HG02798 (cell line): Measurements from ENCODE around the gene ZNF575.

ENCODE experiments used
- ATAC-seq: cut with Tn5 transposase; IDR thresholded peaks from one replicate; pipeline ENCODE4 v1.9.1; 2021; ENCODE audit warnings: mild to moderate bottlenecking; ENCODE audit not compliant: unreplicated experiment, poor library complexity

The ZNF575 gene

GRCh38 chr19:43569657-43570056 is 36.7 kb downstream of the ZNF575 start:
- ATAC-seq = no peak

DNA sequence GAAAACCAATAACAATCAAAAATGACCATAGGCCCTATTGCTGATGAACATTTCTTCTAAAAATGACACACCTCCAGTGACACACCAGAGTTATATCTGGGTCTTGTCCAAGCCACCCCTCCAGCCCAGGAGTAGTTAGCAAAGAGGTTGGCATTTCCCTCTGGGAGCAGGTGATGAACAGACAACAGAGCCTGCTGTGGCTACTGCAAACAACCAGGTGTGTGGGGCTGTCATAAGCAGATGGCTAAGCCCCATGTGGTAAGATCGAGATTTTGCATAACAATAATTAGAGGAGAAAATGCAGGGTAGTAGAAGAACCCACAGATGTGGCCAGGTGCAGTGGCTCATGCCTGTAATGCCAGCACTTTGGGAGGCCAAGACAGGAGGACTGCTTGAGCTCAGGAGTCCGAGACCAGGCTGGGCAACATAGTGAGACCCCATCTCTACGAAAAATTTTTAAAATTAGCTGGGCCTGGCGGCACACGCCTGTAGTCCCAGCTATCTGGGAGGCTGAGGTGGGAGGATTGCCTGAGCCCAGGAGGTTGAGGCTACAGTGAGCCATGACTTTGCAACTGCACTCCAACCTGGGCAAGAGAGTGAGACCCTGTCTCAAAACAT is 37.3 kb downstream of the ZNF575 start:
- ATAC-seq = no peak

- ATAC-seq = no peak
These were observed 39.2 kb downstream of the ZNF575 start for GRCh38 chr19:43572171-43572588.

DNA sequence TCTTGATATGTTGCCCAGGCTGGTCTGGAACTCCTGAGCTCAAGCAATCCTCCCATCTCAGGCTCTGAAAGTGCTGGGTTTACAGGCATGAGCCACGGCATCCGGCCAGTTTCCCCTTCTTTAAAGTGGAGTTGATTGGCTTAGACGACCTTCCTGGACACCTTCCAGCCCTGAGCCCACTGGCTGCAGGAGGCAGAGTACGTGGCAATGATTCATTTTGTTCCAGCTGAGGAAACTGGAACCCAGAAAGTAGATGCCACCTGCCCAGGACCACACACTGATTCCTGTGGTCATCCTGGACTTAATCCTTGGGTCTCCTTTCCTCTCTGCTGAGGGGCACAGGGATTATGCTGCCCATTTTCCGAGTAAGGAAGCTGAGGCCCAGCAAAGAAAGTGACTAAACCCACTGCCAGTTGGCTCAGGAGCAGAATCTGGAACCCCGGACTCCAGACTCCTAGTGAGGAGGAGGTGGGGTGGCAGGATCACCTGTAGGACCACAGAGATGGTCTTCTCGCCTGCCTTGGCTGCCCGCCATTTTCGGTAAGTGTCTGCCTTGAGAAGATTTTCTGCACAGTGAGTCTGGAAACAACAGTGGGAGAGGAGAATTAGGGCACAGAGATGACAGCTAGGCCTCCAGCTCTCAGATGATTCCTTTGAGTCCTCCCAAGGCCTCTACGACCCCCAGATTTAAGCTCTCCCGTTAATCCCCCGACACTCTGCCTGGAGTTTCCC is 41.6 kb downstream of the ZNF575 start:
- no peak for ATAC-seq

GRCh38 chr19:43575156-43575950 is 42.4 kb downstream of the ZNF575 start, which contains the start of the genes PINLYP and XRCC1:
Gene PINLYP, plus strand, starts transcription at chr19:43575801. Its CDS starts 1,391 bp downstream, at chr19:43577192.
Gene XRCC1, minus strand, starts transcription at chr19:43575527. Its CDS starts 69 bp downstream, at chr19:43575458.
- peak; percentile 97 for ATAC-seq

GRCh38 chr19:43575955-43576878 is 43.2 kb downstream of the ZNF575 start:
- no peak for ATAC-seq

GRCh38 chr19:43578787-43579186 is 45.8 kb downstream of the ZNF575 start:
- no peak for ATAC-seq

DNA sequence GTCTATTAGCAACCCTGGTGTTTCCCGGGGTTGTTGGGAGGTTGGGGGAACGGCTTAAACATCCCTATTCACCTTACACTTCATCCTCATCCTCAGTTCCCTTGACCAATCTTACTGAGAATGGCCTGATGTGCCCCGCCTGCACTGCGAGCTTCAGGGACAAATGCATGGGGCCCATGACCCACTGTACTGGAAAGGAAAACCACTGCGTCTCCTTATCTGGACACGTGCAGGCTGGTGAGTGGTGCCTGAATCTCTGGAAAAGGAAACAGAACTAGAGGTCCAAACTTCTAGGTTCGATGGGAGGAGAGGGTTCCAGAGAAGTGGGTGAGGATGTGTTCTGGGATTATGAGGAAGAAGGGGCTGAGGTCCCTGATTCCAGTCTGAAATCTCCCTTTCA is 48.5 kb downstream of the ZNF575 start:
- ATAC-seq = no peak

GRCh38 chr19:43582495-43582894 is 49.5 kb downstream of the ZNF575 start:
- ATAC-seq = no peak

DNA sequence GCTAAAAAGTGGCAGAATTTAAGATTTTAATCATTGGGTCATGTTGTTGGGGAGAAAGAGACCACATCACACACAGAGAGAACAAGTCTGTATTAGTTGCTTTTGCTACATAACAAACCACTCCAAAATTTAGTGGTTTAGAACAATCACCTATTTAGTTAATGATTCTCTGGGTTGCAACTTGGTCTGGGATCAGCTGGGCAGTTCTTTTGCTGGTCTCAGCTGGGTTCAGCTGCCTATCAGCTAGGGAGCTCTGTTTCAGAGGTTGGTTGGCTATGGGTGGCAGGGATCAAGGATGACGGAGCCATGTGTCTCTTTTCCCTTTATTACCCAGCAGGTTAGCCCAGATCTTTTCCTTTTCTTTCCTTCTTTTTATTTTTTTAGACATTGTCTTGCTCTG is 51.5 kb downstream of the ZNF575 start:
- ATAC-seq = no peak
